Placental pericyte (primary cell): ENCODE results near the gene NUTM2B. TPM values are rescaled to one million over a fixed set of nuclear protein-coding genes. Genes with fewer than 3 reads are reported as not detected.

Source experiments
- total RNA-seq: library from RNA; depleted of rRNA; stranded (reverse); fragments of >200 nt; gene quantifications from 2 replicates; pipeline ENCODE4 v1.2.3, GENCODE V29; 2012

Gene NUTM2B, protein sequence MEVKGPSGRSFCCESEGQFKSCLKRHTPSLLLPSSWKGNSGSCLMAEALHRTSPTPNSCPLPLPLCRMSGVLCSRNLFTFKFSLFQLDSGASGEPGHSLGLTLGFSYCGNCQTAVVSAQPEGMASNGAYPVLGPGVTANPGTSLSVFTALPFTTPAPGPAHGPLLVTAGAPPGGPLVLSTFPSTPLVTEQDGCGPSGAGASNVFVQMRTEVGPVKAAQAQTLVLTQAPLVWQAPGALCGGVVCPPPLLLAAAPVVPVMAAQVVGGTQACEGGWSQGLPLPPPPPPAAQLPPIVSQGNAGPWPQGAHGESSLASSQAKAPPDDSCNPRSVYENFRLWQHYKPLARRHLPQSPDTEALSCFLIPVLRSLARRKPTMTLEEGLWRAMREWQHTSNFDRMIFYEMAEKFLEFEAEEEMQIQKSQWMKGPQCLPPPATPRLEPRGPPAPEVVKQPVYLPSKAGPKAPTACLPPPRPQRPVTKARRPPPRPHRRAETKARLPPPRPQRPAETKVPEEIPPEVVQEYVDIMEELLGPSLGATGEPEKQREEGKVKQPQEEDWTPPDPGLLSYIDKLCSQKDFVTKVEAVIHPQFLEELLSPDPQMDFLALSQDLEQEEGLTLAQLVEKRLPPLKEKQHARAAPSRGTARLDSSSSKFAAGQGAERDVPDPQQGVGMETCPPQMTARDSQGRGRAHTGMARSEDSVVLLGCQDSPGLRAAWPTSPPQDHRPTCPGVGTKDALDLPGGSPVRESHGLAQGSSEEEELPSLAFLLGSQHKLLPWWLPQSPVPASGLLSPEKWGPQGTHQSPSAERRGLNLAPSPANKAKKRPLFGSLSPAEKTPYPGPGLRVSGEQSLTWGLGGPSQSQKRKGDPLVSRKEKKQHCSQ
- under 0.01 and 0.43 TPM in 2 replicates for total RNA-seq

DNA sequence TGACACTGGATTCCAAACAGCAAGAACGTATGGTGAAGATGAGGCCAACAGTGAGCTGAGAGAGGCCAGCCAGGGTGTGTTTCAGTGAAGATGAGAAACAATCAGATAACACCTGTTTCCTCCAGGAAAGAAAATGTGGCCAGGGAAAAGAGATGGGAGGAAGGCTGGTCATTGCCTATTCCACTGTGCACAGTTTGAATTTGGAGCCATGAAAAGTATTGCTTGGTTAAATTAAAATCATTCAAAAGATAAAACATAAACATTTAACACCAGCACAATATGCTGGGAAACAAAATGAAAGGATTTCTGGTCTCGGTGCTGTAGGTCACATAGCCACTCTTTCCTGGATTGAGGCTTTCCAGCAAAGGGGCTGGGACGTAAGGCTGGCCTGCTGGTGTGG is at the start of gene NUTM2B:
Gene NUTM2B (plus strand): TSS at position 301 of the 400 bp plus-strand sequence. CDS start 383 bp downstream, outside the sequence.

Other genes with a start within 250 kb of the NUTM2B start
- 0.44 and 0.72 TPM in 2 replicates for gene EIF5AL1, start 190.7 kb upstream of the NUTM2B start, total RNA-seq
- not detected in 2 replicates for gene SFTPA2, start 142.8 kb upstream of the NUTM2B start, total RNA-seq
- gene SFTPA1, start 92.3 kb upstream of the NUTM2B start, total RNA-seq = not detected in 2 replicates
- gene NUTM2E, start 123.5 kb downstream of the NUTM2B start, total RNA-seq = not detected in 2 replicates
- gene SFTPD, start 245.9 kb downstream of the NUTM2B start, total RNA-seq = 0.66 TPM in 1 of 2 replicates, not detected in the other